IMR-90 (cell line): ENCODE results near the gene FBRSL1. TPM values are rescaled to one million over a fixed set of nuclear protein-coding genes. Genes with fewer than 3 reads are reported as not detected.

Experiments used
- ATAC-seq: fragments of 200-7000 bp; cut with Tn5 transposase; 2 replicates; pipeline ENCODE4 v1.9.1; 2020; ENCODE audit warnings: low read depth, mild to moderate bottlenecking, moderate library complexity
- BruUV-seq: library from RNA; stranded (reverse); fragments of 400-500 nt; replicated peaks from 2 replicates; lab custom pipeline; 2021; lab: Mats Ljungman, UMichigan
- CTCF ChIA-PET: fragments of 300-600 bp; formaldehyde crosslinking; extraction: SDS; loops from one replicate; lab custom pipeline; 2021; ENCODE audit warnings: antibody characterized with exemption; lab: Yijun Ruan, JAX
- POLR2A ChIA-PET: fragments of 300-600 bp; sonication (Branson Sonifier 250); formaldehyde crosslinking; loops from one replicate; lab custom pipeline; 2022; ENCODE audit warnings: antibody characterized with exemption; ENCODE audit not compliant: unreplicated experiment; lab: Charles Lee
- DNase-seq: peaks from one replicate; pipeline ENCODE4 v3.0.0; 2013
- H2AFZ ChIP-seq: replicated peaks from 2 replicates; pipeline ENCODE3; 2013; ENCODE audit warnings: low read length, mild to moderate bottlenecking; ENCODE audit not compliant: poor library complexity
- H2AK5ac ChIP-seq: 2 replicates; pipeline ENCODE4 v1.6.1; 2013; ENCODE audit warnings: low read depth, low read length, inconsistent platforms
- H2AK9ac ChIP-seq: replicated peaks from 2 replicates; pipeline ENCODE3; 2013; ENCODE audit warnings: mild to moderate bottlenecking, low read depth, low read length, moderate library complexity; ENCODE audit not compliant: poor library complexity
- H2BK120ac ChIP-seq: 2 replicates; pipeline ENCODE4 v1.6.1; 2013; ENCODE audit warnings: low read depth, low read length, inconsistent platforms
- H2BK15ac ChIP-seq: 3 replicates; pipeline ENCODE4 v1.6.1; 2013; ENCODE audit warnings: low read depth, low read length, inconsistent platforms
- H2BK20ac ChIP-seq: 2 replicates; pipeline ENCODE4 v1.6.1; 2013; ENCODE audit warnings: low read depth, mild to moderate bottlenecking, inconsistent platforms, low read length, moderate library complexity
- H2BK5ac ChIP-seq: 2 replicates; pipeline ENCODE4 v1.6.1; 2013; ENCODE audit warnings: mild to moderate bottlenecking, low read depth, low read length, inconsistent platforms; ENCODE audit not compliant: poor library complexity, severe bottlenecking
- H3K14ac ChIP-seq: replicated peaks from 2 replicates; pipeline ENCODE4 v1.6.1; 2013; ENCODE audit warnings: low read depth, low read length, inconsistent platforms
- H3K18ac ChIP-seq: 2 replicates; pipeline ENCODE4 v1.6.1; 2013; ENCODE audit warnings: low read depth, low read length, control low read depth
- H3K23ac ChIP-seq: 2 replicates; pipeline ENCODE4 v1.6.1; 2013; ENCODE audit warnings: low read depth, low read length, inconsistent platforms
- H3K27ac ChIP-seq: 2 replicates; pipeline ENCODE4 v1.5.1; 2013; ENCODE audit warnings: mild to moderate bottlenecking, control low read depth, low read length; ENCODE audit not compliant: insufficient read depth
- H3K27me3 ChIP-seq: 2 replicates; pipeline ENCODE4 v1.6.1; 2013; ENCODE audit warnings: low read length; ENCODE audit not compliant: control insufficient read depth, insufficient read depth
- H3K36me3 ChIP-seq: 2 replicates; pipeline ENCODE4 v1.6.1; 2013; ENCODE audit warnings: low read length, mixed read lengths; ENCODE audit not compliant: control insufficient read depth, insufficient read depth
- H3K4ac ChIP-seq: 2 replicates; pipeline ENCODE4 v1.6.1; 2013; ENCODE audit warnings: low read depth, low read length, inconsistent platforms
- H3K4me1 ChIP-seq: 2 replicates; pipeline ENCODE4 v1.6.1; 2013; ENCODE audit warnings: low read length, mixed read lengths; ENCODE audit not compliant: control insufficient read depth, insufficient read depth
- H3K4me2 ChIP-seq: 2 replicates; pipeline ENCODE4 v1.6.1; 2013; ENCODE audit warnings: low read depth, mild to moderate bottlenecking, control low read depth, low read length, moderate library complexity
- H3K4me3 ChIP-seq: 2 replicates; pipeline ENCODE4 v1.5.1; 2013; ENCODE audit warnings: low read depth, mild to moderate bottlenecking, control low read depth, low read length, moderate library complexity; ENCODE audit not compliant: insufficient read depth
- H3K56ac ChIP-seq: 2 replicates; pipeline ENCODE4 v1.6.1; 2013; ENCODE audit warnings: low read length, inconsistent platforms; ENCODE audit not compliant: insufficient read depth; ENCODE audit errors: extremely low read depth
- H3K79me1 ChIP-seq, 2 experiments: 2 replicates each; pipeline ENCODE4 v1.6.1; 2013; ENCODE audit warnings: low read length in 2 of 2, inconsistent platforms in 1 of 2, low read depth in 1 of 2
- H3K9ac ChIP-seq: 2 replicates; pipeline ENCODE4 v1.6.1; 2013; ENCODE audit warnings: low read depth, low read length, control low read depth
- H3K9me1 ChIP-seq: 2 replicates; pipeline ENCODE4 v1.6.1; 2013; ENCODE audit warnings: low read length, inconsistent platforms; ENCODE audit not compliant: insufficient read depth
- H3K9me3 ChIP-seq: 2 replicates; pipeline ENCODE4 v1.6.1; 2013; ENCODE audit warnings: low read length; ENCODE audit not compliant: control insufficient read depth, insufficient read depth
- H4K20me1 ChIP-seq: 2 replicates; pipeline ENCODE4 v1.6.1; 2013; ENCODE audit warnings: low read length, inconsistent platforms; ENCODE audit not compliant: insufficient read depth
- H4K5ac ChIP-seq: 2 replicates; pipeline ENCODE4 v1.6.1; 2013; ENCODE audit warnings: mild to moderate bottlenecking, low read depth, low read length, control low read depth
- H4K8ac ChIP-seq, 2 experiments: 2 replicates each; pipeline ENCODE4 v1.6.1; 2013; ENCODE audit warnings: low read depth in 2 of 2, low read length in 2 of 2, control low read depth in 1 of 2, inconsistent platforms in 1 of 2
- H4K91ac ChIP-seq: 2 replicates; pipeline ENCODE4 v1.6.1; 2013; ENCODE audit warnings: low read depth, low read length, inconsistent platforms; ENCODE audit not compliant: insufficient read depth
- BHLHE40 ChIP-seq: fragments of 150-350 bp; IDR thresholded peaks from 2 replicates; pipeline ENCODE4 v1.6.1; 2016; ENCODE audit warnings: mild to moderate bottlenecking, low read depth, low read length
- CEBPB ChIP-seq: IDR thresholded peaks from 2 replicates; pipeline ENCODE4 v1.6.1; 2012; ENCODE audit warnings: low read depth, low read length, improper control_type of control experiment
- CHD1 ChIP-seq: IDR thresholded peaks from 2 replicates; pipeline ENCODE4 v1.6.1; 2012; ENCODE audit warnings: low read depth, low read length, improper control_type of control experiment
- FOS ChIP-seq: fragments of 150-350 bp; IDR thresholded peaks from 2 replicates; pipeline ENCODE4 v1.6.1; 2016; ENCODE audit warnings: low read depth, low read length
- MAFK ChIP-seq: IDR thresholded peaks from 2 replicates; pipeline ENCODE4 v1.6.1; 2012; ENCODE audit warnings: low read depth, low read length, improper control_type of control experiment
- MAZ ChIP-seq: IDR thresholded peaks from 2 replicates; pipeline ENCODE4 v1.6.1; 2012; ENCODE audit warnings: low read depth, mild to moderate bottlenecking, low read length, improper control_type of control experiment, moderate library complexity, borderline replicate concordance
- MXI1 ChIP-seq: IDR thresholded peaks from 2 replicates; pipeline ENCODE4 v1.6.1; 2012; ENCODE audit warnings: low read depth, mild to moderate bottlenecking, low read length, moderate library complexity, borderline replicate concordance
- NFE2L2 ChIP-seq: fragments of 150-350 bp; IDR thresholded peaks from 2 replicates; pipeline ENCODE4 v1.6.1; 2016; ENCODE audit warnings: low read depth, mild to moderate bottlenecking, low read length
- POLR2A ChIP-seq: IDR thresholded peaks from 2 replicates; pipeline ENCODE4 v1.6.1; 2012; ENCODE audit warnings: mild to moderate bottlenecking, low read depth, low read length
- RAD21 ChIP-seq: IDR thresholded peaks from 2 replicates; pipeline ENCODE4 v1.6.1; 2012; ENCODE audit warnings: low read length, improper control_type of control experiment
- RCOR1 ChIP-seq: IDR thresholded peaks from 2 replicates; pipeline ENCODE4 v1.6.1; 2012; ENCODE audit warnings: mild to moderate bottlenecking, low read length, improper control_type of control experiment; ENCODE audit not compliant: insufficient replicate concordance
- RFX5 ChIP-seq: IDR thresholded peaks from 2 replicates; pipeline ENCODE4 v1.8.0; 2012; ENCODE audit warnings: low read depth, mild to moderate bottlenecking, low read length, moderate library complexity
- SMC3 ChIP-seq: fragments of 150-350 bp; IDR thresholded peaks from 2 replicates; pipeline ENCODE4 v1.6.1; 2016; ENCODE audit warnings: low read depth, mild to moderate bottlenecking, antibody characterized with exemption, low read length, moderate library complexity
- WGBS, 2 experiments: methylation state at CpG; one replicate each; pipeline versions ENCODE4 v1.1.5 to v1.1.7; 2013; ENCODE audit warnings: missing lambda C conversion rate in 2 of 2; ENCODE audit not compliant: insufficient read length in 1 of 2; ENCODE audit errors: extremely low coverage in 2 of 2; 5-methylcytosine and 5-hydroxymethylcytosine counted together
- dilution Hi-C: fragments of 300-500 bp; cut with HindIII; formaldehyde crosslinking; loops from one replicate; pipeline ENCODE4 v1.14.3; 2018; ENCODE audit warnings: low sequenced_read_pairs; ENCODE audit not compliant: unreplicated experiment
- in situ Hi-C: fragments of 300-500 bp; cut with MboI; formaldehyde crosslinking; loops from 3 replicates; pipeline ENCODE4 v1.14.3; 2019; ENCODE audit warnings: low sequenced_read_pairs, inconsistent platforms, mixed read lengths
- intact Hi-C: fragments of 100-400 bp; cut with micrococcal nuclease; formaldehyde crosslinking; loops from 2 replicates; pipeline ENCODE4 v1.10.0; 2022
- polyA plus RNA-seq, 3 experiments: library from polyadenylated mRNA; depleted of rRNA; stranded (reverse); fragments of >200 nt; gene quantifications; 2 replicates each; pipeline ENCODE4 v1.2.3, GENCODE V29; 2012; ENCODE audit warnings: low replicate concordance in 1 of 3
- total RNA-seq: library from RNA; depleted of rRNA; stranded (reverse); fragments of >200 nt; gene quantifications from 2 replicates; pipeline ENCODE4 v1.2.3, GENCODE V29; 2012
- TF ChIP-seq, protein P1 (sequence below): conservative IDR thresholded peaks from 2 replicates; pipeline ENCODE4 v1.5.1; 2012; ENCODE audit warnings: mild to moderate bottlenecking, low read depth, low read length, improper control_type of control experiment
- TF ChIP-seq, protein P2 (sequence below): fragments of 150-350 bp; IDR thresholded peaks from 2 replicates; pipeline ENCODE4 v1.6.1; 2017; ENCODE audit warnings: mild to moderate bottlenecking, antibody characterized with exemption, low read length, low read depth
- TF ChIP-seq, protein P3 (sequence below): fragments of 150-350 bp; IDR thresholded peaks from 2 replicates; pipeline ENCODE4 v1.6.1; 2016; ENCODE audit warnings: low read depth, mild to moderate bottlenecking, low read length, moderate library complexity, borderline replicate concordance

FBRSL1 gene
- total and polyA plus RNA-seq, 2 of the 4 experiments (the other 2 are of a cell fraction): 0.36 to 10.8 TPM

DNA sequence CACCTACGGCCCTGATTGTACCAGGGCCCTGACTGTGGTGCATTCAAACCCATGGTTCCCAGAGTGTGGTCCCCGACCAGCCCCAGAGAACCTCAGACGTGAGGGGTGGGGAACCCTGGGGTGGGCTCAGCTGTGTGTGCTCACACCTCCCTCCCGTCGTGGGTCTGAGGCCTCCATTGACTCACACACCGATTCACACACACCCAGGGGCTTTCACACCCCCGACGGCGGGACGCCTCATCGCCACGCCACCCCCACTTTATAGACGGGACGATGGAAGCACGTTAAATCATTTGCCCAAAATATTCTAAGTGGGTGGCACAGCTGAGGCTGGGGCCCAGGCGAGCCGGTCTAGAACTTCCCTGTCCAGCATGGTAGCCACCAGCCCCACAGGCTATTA, 3.4 kb upstream of the FBRSL1 start:
- Histone ChIP-seq H3K9me3 (no peaks in the 10 kb centered on the region), H4K8ac (no peak overlapping the region), H3K18ac (no peak overlapping the region), H4K20me1 (peaks cover 9% of the 10 kb centered on the region), H3K23ac (no peak overlapping the region), H3K56ac (no peak overlapping the region), H3K9ac (no peak overlapping the region), H3K4me3 (no peak overlapping the region), H3K27ac (no peak overlapping the region), H2AK5ac (no peak overlapping the region), H3K27me3 (peaks cover 14% of the 10 kb centered on the region), H3K9me1 (no peaks in the 10 kb centered on the region), H4K5ac (no peak overlapping the region), H2BK5ac (no peak overlapping the region), H3K4ac (no peak overlapping the region), H3K79me1 (peaks cover 5 to 10% of the 10 kb centered on the region in 2 experiments; a peak in 3 of 4 replicates), H3K4me1 (peaks cover 5% of the 10 kb centered on the region; the same call in 1 of the 2 replicates), H2BK20ac (no peak overlapping the region), H2AK9ac (no peak overlapping the region), H3K4me2 (no peak overlapping the region), H2AFZ (no peak overlapping the region), H3K14ac (no peak overlapping the region), H2BK15ac (no peak overlapping the region), H3K36me3 (no peaks in the 10 kb centered on the region), H4K91ac (no peak overlapping the region), H2BK120ac (no peak overlapping the region)
- in situ Hi-C loops: no loop called here
- BruUV-seq: no TSS peak
- dilution Hi-C loops: no loop called here
- 61% methylated on average over 5 of the region's 17 CpGs; no CpG with 5 or more reads in 1 of the 2 experiments for WGBS, 2 experiments
- TF ChIP-seq POLR2A (no peak), MAFK (no peak), RCOR1 (no peak), NFE2L2 (no peak), SMC3 (no peak), FOS (no peak), CEBPB (no peak), BHLHE40 (no peak), RAD21 (no peak), MAZ (no peak), CHD1 (no peak), RFX5 (no peak), MXI1 (no peak)
- TF ChIP-seq, protein P1, sequence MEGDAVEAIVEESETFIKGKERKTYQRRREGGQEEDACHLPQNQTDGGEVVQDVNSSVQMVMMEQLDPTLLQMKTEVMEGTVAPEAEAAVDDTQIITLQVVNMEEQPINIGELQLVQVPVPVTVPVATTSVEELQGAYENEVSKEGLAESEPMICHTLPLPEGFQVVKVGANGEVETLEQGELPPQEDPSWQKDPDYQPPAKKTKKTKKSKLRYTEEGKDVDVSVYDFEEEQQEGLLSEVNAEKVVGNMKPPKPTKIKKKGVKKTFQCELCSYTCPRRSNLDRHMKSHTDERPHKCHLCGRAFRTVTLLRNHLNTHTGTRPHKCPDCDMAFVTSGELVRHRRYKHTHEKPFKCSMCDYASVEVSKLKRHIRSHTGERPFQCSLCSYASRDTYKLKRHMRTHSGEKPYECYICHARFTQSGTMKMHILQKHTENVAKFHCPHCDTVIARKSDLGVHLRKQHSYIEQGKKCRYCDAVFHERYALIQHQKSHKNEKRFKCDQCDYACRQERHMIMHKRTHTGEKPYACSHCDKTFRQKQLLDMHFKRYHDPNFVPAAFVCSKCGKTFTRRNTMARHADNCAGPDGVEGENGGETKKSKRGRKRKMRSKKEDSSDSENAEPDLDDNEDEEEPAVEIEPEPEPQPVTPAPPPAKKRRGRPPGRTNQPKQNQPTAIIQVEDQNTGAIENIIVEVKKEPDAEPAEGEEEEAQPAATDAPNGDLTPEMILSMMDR: no peak
- TF ChIP-seq, protein P2, sequence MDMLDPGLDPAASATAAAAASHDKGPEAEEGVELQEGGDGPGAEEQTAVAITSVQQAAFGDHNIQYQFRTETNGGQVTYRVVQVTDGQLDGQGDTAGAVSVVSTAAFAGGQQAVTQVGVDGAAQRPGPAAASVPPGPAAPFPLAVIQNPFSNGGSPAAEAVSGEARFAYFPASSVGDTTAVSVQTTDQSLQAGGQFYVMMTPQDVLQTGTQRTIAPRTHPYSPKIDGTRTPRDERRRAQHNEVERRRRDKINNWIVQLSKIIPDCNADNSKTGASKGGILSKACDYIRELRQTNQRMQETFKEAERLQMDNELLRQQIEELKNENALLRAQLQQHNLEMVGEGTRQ: no peak
- TF ChIP-seq, protein P3, sequence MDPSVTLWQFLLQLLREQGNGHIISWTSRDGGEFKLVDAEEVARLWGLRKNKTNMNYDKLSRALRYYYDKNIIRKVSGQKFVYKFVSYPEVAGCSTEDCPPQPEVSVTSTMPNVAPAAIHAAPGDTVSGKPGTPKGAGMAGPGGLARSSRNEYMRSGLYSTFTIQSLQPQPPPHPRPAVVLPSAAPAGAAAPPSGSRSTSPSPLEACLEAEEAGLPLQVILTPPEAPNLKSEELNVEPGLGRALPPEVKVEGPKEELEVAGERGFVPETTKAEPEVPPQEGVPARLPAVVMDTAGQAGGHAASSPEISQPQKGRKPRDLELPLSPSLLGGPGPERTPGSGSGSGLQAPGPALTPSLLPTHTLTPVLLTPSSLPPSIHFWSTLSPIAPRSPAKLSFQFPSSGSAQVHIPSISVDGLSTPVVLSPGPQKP: no peak
- DNase-seq (no peak), ATAC-seq (no peak)
- intact Hi-C loops: no loop called here
- ChIA-PET POLR2A (no interaction called here), CTCF (no interaction called here)
